Iris pigment epithelial cell (primary cell): ENCODE results near the gene CYP8B1.

Experiments
- DNase-seq: peaks from one replicate; pipeline ENCODE4 v3.0.0-alpha.2; 2011; ENCODE audit warnings: low read depth

The CYP8B1 gene

GRCh38 chr3:42853056-42853455 is 22.6 kb downstream of the CYP8B1 start:
- DNase-seq: no peak

- DNase-seq: peak; percentile 77
These were observed 23.2 kb downstream of the CYP8B1 start for GRCh38 chr3:42852441-42852840.

GRCh38 chr3:42851228-42851834 is 24.3 kb downstream of the CYP8B1 start:
- DNase-seq: peak; percentile 17

GRCh38 chr3:42850263-42850662 is 25.4 kb downstream of the CYP8B1 start:
- DNase-seq: no peak

- DNase-seq: no peak
These were observed 26.7 kb downstream of the CYP8B1 start for GRCh38 chr3:42849017-42849416.

- no peak for DNase-seq
These were observed 27.9 kb downstream of the CYP8B1 start for GRCh38 chr3:42847731-42848130.

GRCh38 chr3:42846685-42847522 is 28.8 kb downstream of the CYP8B1 start:
- DNase-seq: no peak

GRCh38 chr3:42844815-42845214 is 30.9 kb downstream of the CYP8B1 start:
- DNase-seq: no peak

GRCh38 chr3:42844412-42844713 is 31.3 kb downstream of the CYP8B1 start:
- no peak for DNase-seq

- no peak for DNase-seq
These were observed 31.8 kb downstream of the CYP8B1 start for GRCh38 chr3:42843713-42844411.

GRCh38 chr3:42841332-42841731 is 34.3 kb downstream of the CYP8B1 start:
- no peak for DNase-seq

- DNase-seq: peak; percentile 77
These were observed 36.1 kb downstream of the CYP8B1 start for GRCh38 chr3:42839616-42840015.

GRCh38 chr3:42838571-42838970 is 37.1 kb downstream of the CYP8B1 start:
- no peak for DNase-seq

- no peak for DNase-seq
These were observed 39.2 kb downstream of the CYP8B1 start for GRCh38 chr3:42836150-42837123.

- peak; percentile 46 for DNase-seq
These were observed 44.4 kb downstream of the CYP8B1 start for GRCh38 chr3:42831321-42831713.

- peak; percentile 47 for DNase-seq
These were observed 45.0 kb downstream of the CYP8B1 start for GRCh38 chr3:42830437-42831320.

GRCh38 chr3:42829628-42830436 is 45.8 kb downstream of the CYP8B1 start:
- DNase-seq: no peak

- no peak for DNase-seq
These were observed 46.5 kb downstream of the CYP8B1 start for GRCh38 chr3:42829083-42829627.

GRCh38 chr3:42827654-42828053 is 48.0 kb downstream of the CYP8B1 start:
- DNase-seq: no peak

- DNase-seq: no peak
These were observed 48.7 kb downstream of the CYP8B1 start for GRCh38 chr3:42827023-42827422.
